RPMI7951 (cell line): ENCODE data around the gene XPO5. TPM values are rescaled to one million over a fixed set of nuclear protein-coding genes. Genes with fewer than 3 reads are reported as not detected.

Experiments used
- DNase-seq: peaks from one replicate; pipeline ENCODE4 v3.0.0-alpha.2; 2012; ENCODE audit warnings: low read depth
- total RNA-seq: library from RNA; depleted of rRNA; stranded (reverse); fragments of >200 nt; shearing (Covaris generic); gene quantifications from 2 replicates; pipeline ENCODE4 v1.2.3, GENCODE V29; 2014

Gene XPO5
- total RNA-seq, 1 experiment from 2014 or later, result 48.1 TPM

DNA sequence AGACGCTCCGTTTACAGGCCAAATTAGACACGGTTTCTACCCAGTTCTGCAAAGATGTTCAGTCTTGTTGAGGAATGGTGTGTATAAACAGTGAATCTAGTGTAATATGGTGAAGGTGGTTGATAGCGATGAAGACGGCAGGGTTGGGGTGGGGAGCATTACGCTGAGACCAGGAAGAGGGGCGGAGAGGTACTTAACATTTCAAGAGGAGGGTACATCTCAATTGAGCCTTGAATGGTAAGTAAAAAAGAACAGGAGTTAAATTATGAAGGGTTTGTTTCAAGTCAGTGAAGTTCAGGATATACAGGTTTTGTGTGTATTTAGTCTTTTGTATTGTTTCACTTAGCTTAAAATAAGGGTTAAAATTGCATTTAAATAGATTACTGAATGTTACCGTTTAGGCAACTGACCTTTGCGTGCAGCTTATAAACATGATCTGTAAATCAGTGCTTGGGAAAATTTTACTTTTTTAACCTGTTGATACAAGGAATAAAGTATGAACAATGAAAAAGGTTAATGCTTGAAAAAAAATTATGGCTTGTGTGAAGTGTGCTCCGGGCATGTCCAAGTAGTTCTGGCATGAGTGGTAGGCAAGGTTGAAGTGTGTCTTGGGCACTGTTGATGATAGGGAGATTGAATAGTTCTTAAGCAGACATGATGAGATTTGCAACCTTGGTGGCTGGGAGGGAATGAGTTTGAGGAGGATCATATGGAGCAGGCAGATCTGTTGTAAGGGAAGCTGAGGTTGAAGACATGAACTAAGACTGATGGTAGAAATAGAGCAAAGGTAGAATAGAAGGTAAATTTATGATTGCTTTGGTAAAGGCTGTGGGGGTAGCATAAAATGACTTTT, 58.1 kb downstream of the XPO5 start:
- no peak for DNase-seq

GRCh38 chr6:43516697-43517504, 58.9 kb downstream of the XPO5 start, which contains the start of the genes POLR1C and YIPF3:
Gene POLR1C, plus strand, starts transcription at chr6:43517089. Its CDS starts 21 bp downstream, at chr6:43517110.
Gene YIPF3, minus strand, starts transcription at chr6:43516926. Its CDS starts 119 bp downstream, at chr6:43516807.
- DNase-seq, result peak; percentile 98

DNA sequence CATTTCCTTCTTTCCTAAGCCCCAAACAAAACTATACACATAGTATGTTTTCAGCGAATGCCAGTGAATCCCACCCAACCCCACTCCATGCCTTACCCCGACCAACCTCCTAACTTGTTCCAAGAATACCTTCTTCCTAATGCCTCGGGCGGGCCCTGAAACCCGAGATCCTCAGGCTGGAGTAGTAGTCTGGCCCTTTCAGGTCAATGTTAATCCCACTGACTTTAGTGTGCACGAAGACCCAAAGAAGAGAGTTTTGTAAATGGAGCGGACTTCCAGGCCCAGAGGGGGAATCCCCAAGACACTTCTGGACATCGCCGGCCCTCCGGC, 59.5 kb downstream of the XPO5 start:
- DNase-seq, result peak; percentile 27

DNA sequence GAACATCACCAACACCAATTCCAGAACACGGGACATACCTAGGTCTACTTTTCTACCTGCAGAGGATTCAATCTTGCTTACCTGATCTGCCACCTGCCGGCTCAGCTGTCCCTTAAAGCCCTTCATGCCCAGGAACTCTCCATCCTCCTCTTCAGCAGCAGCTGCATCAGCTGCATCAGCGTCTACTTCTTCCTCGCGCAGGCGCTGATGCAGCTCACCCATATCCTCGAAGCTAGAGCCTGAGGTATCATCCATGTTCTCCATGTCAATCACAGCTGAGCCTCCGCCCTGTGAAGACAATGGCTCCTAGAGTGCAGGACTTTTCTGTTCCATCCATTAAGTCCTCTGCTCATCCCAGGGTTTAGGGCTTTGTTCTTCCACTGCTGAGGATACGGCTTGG, 60.0 kb downstream of the XPO5 start:
- no peak for DNase-seq

DNA sequence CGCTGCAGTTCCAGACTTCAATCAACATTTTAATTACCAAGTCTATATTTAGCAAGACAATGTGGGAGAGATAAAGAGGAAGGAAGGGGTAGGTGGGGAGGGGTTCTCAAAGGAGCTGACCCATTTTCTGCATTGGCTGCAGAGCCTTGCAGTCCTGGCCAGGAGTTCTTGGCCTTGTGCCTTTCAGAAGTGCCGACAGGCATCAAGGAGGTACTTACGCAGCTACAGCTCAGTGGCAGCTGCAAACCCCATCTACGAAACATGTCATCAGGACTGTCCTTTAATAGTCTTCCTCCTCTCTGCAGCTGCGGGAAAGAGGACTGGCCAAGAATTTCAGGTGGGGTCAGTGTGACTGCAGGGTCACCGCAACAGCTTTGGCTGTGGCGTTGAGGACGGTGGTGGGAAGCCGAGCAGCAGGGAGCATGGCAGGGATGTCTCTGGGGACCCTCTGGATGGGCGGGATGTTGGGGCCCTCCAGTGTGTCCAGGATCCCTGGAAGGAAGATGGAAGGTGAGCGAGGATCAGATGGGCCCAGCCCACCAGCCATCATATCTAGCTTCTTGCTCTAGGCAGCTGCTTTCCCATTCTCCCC, 63.9 kb downstream of the XPO5 start:
- no peak for DNase-seq

GRCh38 chr6:43510827-43511163, 65.0 kb downstream of the XPO5 start:
- no peak for DNase-seq

GRCh38 chr6:43509984-43510826, 65.6 kb downstream of the XPO5 start, which contains the start of gene LRRC73:
Gene LRRC73, minus strand, starts transcription at chr6:43510346. Its CDS starts 561 bp downstream, at chr6:43509785.
- DNase-seq, result peak; percentile 88

- DNase-seq, result no peak
These were observed 66.5 kb downstream of the XPO5 start for GRCh38 chr6:43509142-43509983.

GRCh38 chr6:43508481-43509141, 67.2 kb downstream of the XPO5 start:
- DNase-seq, result no peak

- DNase-seq, result peak; percentile 70
These were observed 69.0 kb downstream of the XPO5 start for GRCh38 chr6:43506667-43507471.

- no peak for DNase-seq
These were observed 69.7 kb downstream of the XPO5 start for GRCh38 chr6:43506171-43506570.

GRCh38 chr6:43505718-43506117, 70.1 kb downstream of the XPO5 start:
- DNase-seq, result no peak

DNA sequence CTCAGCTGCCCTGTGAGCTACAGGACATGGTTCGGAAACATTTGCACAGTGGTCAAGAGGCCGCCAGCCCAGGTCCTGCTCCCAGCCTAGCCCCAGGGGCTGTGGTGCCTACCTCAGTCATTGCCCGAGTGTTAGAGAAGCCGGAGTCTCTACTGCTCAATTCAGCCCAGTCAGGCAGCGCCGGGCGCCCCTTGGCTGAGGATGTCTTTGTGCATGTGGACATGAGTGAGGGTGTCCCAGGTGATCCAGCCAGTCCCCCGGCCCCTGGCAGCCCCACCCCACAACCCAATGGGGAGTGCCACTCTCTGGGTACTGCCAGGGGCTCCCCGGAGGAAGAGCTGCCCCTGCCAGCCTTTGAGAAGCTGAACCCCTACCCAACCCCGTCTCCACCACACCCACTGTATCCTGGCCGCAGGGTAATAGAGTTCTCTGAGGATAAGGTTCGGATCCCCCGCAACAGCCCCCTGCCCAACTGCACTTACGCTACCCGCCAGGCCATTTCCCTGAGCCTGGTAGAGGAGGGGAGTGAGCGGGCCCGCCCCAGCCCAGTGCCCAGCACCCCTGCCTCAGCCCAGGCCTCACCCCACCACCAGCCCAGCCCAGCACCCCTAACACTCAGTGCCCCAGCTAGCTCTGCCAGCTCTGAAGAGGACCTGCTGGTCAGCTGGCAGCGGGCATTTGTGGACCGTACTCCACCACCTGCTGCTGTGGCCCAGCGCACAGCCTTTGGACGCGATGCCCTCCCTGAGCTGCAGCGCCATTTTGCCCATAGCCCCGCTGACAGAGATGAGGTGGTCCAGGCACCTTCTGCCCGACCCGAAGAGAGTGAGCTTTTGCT, 70.9 kb downstream of the XPO5 start:
- DNase-seq, result no peak

- DNase-seq, result no peak
These were observed 72.4 kb downstream of the XPO5 start for GRCh38 chr6:43503443-43503842.

DNA sequence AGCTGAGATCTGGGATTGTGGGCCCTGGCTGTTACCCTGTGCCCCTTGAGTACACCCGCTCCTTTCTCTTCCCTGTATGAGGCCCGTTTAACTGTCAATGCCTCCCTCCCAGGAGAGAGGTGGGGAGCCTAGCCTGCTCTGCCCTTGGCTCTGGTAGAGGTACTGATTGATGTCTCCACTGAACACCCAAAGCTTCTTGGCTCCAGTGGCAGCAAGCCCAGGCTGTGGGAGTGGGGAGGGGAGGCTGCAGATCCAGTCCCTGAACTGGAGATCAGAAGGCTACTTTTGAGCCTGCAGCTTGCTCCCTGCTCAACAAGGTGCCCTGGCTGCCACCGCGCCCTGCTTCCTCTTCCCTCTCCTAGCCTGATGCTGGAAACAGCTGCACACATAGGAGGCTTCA, 73.2 kb downstream of the XPO5 start:
- DNase-seq, result no peak

- no peak for DNase-seq
These were observed 74.9 kb downstream of the XPO5 start for GRCh38 chr6:43500921-43501320.

DNA sequence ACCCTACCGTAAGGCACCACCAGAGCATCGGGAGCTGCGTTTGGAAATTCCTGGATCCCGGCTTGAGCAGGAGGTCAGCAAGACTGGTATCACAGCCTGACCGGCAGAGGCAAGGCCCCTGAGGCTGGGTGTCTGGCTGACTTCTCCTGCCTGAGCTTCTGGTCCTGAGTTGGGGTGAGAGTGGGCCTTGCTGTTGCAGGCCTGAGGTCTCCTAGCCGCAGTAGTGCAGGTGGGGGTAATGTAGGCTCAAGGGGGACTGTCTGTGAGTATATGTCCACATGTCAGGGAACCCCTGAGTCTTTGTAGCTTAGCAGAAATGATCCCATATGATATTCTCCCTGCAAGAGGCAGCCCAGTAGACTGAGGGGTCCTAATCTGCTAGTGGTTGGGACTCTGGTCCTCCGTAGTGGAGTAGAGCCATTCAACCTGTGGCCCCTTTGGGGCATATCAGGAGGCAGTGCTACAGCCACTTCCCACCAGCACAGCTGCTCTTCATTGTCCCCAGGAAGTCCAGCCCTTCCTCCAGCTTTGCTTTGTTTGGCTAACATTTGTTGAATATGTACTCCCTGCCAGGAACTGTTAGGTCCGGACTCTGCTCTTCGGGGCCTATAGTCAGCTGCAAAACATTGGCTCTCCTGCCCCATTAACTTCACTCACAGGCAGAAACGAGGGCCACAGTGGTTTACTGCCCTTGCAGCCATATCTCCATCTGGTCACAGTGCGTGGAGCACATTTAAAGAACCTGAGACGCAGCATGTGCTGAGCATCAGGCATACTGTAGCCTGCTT, 76.6 kb downstream of the XPO5 start:
- no peak for DNase-seq
